ENCODE data around the gene SNAP47. TPM values are rescaled to one million over a fixed set of nuclear protein-coding genes. Genes with fewer than 3 reads are reported as not detected.

The SNAP47 gene
- total RNA-seq, 1 donor from 2014 or later = 29.6 TPM

DNA sequence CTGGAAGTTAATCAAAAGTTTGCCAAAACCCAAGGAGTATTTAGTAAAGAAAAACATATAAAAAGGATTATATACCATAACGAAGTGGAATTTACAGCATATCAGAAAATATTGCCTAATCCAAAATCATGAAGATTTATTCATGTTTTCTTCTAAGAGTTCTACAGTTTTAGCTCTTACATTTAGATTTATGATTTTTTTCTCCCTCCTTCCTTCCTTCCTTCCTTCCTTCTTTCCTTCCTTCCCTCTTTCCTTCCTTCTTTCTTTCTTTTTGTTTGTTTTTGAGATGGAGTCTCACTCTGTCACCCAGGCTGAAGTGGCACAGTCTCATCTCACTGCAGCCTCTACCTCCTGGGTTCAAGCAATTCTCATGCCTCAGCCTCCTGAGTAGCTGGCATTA lies 64.5 kb downstream of the SNAP47 start:
- peaks cover 71% of the 10 kb centered on the region for H3K27me3 Mint-ChIP-seq (ENCODE audit: unreplicated experiment)

GRCh38 chr1:227803933-227804332 lies 68.7 kb downstream of the SNAP47 start:
- Mint-ChIP-seq H3K27ac (ENCODE audit: unreplicated experiment) (no peak overlapping the region), H3K36me3 (ENCODE audit: unreplicated experiment) (peaks cover 7% of the 10 kb centered on the region), H3K27me3 (ENCODE audit: unreplicated experiment) (peaks cover 69% of the 10 kb centered on the region), H3K9me3 (ENCODE audit: unreplicated experiment) (peaks cover 40% of the 10 kb centered on the region), H3K4me1 (ENCODE audit: unreplicated experiment) (peaks cover 2% of the 10 kb centered on the region), H3K4me3 (ENCODE audit: unreplicated experiment) (no peak overlapping the region)
- TF ChIP-seq CTCF (IDR thresholded peaks at IDR 0.05) = no peak
- no peak for DNase-seq (ENCODE audit: extremely low spot score, unreplicated experiment)

More for the DNA sequence above, 64.5 kb downstream of the SNAP47 start:
- H3K36me3 Mint-ChIP-seq (ENCODE audit: unreplicated experiment) = peaks cover 5% of the 10 kb centered on the region
- peaks cover 28% of the 10 kb centered on the region for H3K9me3 Mint-ChIP-seq (ENCODE audit: unreplicated experiment)
- peaks cover 5% of the 10 kb centered on the region for H3K4me1 Mint-ChIP-seq (ENCODE audit: unreplicated experiment)
- DNase-seq (ENCODE audit: extremely low spot score, unreplicated experiment) = no peak
- H3K27ac Mint-ChIP-seq (ENCODE audit: unreplicated experiment) = no peak overlapping the region
- no peak for TF ChIP-seq CTCF (IDR thresholded peaks at IDR 0.05)
- no peak overlapping the region for H3K4me3 Mint-ChIP-seq (ENCODE audit: unreplicated experiment)

GRCh38 chr1:227805606-227806197 lies 70.5 kb downstream of the SNAP47 start:
- H3K4me1 Mint-ChIP-seq (ENCODE audit: unreplicated experiment) = peaks cover 2% of the 10 kb centered on the region
- TF ChIP-seq CTCF (IDR thresholded peaks at IDR 0.05) = no peak
- H3K27me3 Mint-ChIP-seq (ENCODE audit: unreplicated experiment) = peaks cover 74% of the 10 kb centered on the region
- DNase-seq (ENCODE audit: extremely low spot score, unreplicated experiment) = no peak
- no peak overlapping the region for H3K4me3 Mint-ChIP-seq (ENCODE audit: unreplicated experiment)
- no peak overlapping the region for H3K27ac Mint-ChIP-seq (ENCODE audit: unreplicated experiment)
- peaks cover 35% of the 10 kb centered on the region for H3K9me3 Mint-ChIP-seq (ENCODE audit: unreplicated experiment)
- H3K36me3 Mint-ChIP-seq (ENCODE audit: unreplicated experiment) = peaks cover 7% of the 10 kb centered on the region

- H3K27ac Mint-ChIP-seq (ENCODE audit: unreplicated experiment) = no peak overlapping the region
- peaks cover 66% of the 10 kb centered on the region for H3K27me3 Mint-ChIP-seq (ENCODE audit: unreplicated experiment)
- H3K36me3 Mint-ChIP-seq (ENCODE audit: unreplicated experiment) = peaks cover 5% of the 10 kb centered on the region
- DNase-seq (ENCODE audit: extremely low spot score, unreplicated experiment) = no peak
- H3K4me3 Mint-ChIP-seq (ENCODE audit: unreplicated experiment) = no peak overlapping the region
- peaks cover 23% of the 10 kb centered on the region for H3K9me3 Mint-ChIP-seq (ENCODE audit: unreplicated experiment)
- peaks cover 2% of the 10 kb centered on the region for H3K4me1 Mint-ChIP-seq (ENCODE audit: unreplicated experiment)
- TF ChIP-seq CTCF (IDR thresholded peaks at IDR 0.05) = no peak
Measured at GRCh38 chr1:227808566-227808965, 73.3 kb downstream of the SNAP47 start.

DNA sequence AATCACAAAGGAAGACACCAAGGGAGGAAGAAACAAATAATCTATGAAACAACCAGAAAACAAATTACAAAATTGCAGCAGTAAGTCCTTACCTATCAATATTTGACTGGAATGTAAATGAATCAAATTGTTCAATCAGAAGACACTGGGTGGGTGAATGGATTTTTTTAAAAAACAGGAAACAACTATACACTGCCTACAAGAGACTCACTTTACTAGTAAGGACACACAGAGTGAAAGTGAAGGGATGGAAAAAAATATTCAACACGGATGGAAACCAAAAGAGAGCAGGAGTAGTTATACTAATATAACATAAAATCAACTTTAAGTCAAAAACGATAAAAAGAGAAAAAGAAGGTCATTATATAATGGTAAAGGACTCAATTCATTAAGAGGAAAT lies 73.8 kb downstream of the SNAP47 start:
- no peak overlapping the region for H3K27ac Mint-ChIP-seq (ENCODE audit: unreplicated experiment)
- no peak overlapping the region for H3K4me3 Mint-ChIP-seq (ENCODE audit: unreplicated experiment)
- H3K27me3 Mint-ChIP-seq (ENCODE audit: unreplicated experiment) = peaks cover 61% of the 10 kb centered on the region
- TF ChIP-seq CTCF (IDR thresholded peaks at IDR 0.05) = no peak
- H3K36me3 Mint-ChIP-seq (ENCODE audit: unreplicated experiment) = peaks cover 5% of the 10 kb centered on the region
- DNase-seq (ENCODE audit: extremely low spot score, unreplicated experiment) = no peak
- H3K9me3 Mint-ChIP-seq (ENCODE audit: unreplicated experiment) = peaks cover 19% of the 10 kb centered on the region
- H3K4me1 Mint-ChIP-seq (ENCODE audit: unreplicated experiment) = peaks cover 2% of the 10 kb centered on the region
